KBM-7 (cell line): ENCODE measurements around the gene BSN.

Experiments
- DNase-seq: peaks from one replicate; pipeline ENCODE4 v3.0.0-alpha.2; 2015
- in situ Hi-C: fragments of 300-500 bp; cut with MboI; formaldehyde crosslinking; loops from 2 replicates; pipeline ENCODE4 v1.14.3; 2020; ENCODE audit warnings: low sequenced_read_pairs, low pct_unique_long_range_greater_than_20kb, mixed read lengths

Gene BSN

DNA sequence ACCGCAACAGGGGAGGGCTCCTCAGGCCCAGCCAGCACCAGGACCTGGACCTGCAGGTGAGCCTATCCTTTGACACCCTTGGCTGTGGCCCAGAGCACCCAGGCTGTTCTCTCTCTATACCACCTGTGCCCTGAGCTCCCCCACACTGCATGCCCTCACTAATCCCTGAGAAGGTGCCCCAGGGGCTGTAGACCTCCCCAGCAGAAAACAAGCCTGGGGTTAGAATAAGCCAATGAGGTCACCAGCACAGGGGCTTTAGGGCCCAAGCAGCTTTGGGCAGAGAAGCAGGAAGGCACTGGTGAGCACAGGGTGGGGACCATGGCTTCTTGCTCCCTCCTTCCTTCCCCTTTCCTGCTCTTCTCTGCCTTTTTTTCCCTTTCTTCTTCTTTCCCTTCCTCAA is 109.6 kb downstream of the BSN start:
- DNase-seq, result no peak
- in situ Hi-C loops, result no loop called here

DNA sequence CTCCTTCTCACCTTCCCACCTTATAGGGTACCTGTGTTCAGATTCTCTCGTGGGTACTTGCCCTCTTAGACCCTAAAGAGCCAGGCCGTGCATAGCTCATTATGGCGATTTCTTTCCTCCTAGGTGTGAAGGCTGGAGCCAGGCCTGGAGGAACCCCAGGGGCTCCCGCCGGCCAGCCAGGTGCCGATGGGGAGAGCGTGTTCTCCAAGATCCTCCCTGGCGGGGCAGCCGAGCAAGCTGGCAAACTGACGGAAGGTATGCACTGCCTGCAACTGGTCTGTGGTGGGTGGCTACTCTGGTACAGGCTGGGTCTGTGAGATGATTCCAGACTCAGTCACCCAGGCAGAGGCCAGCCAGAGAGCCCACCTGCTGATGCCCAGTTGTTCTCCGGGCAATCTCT is 110.0 kb downstream of the BSN start:
- in situ Hi-C loops, result no loop called here
- DNase-seq, result no peak

- in situ Hi-C loops, result no loop called here
- no peak for DNase-seq
Observed at GRCh38 chr3:49665822-49666519, 111.7 kb downstream of the BSN start.

GRCh38 chr3:49666592-49666991 is 112.3 kb downstream of the BSN start:
- in situ Hi-C loops, result no loop called here
- DNase-seq, result no peak

DNA sequence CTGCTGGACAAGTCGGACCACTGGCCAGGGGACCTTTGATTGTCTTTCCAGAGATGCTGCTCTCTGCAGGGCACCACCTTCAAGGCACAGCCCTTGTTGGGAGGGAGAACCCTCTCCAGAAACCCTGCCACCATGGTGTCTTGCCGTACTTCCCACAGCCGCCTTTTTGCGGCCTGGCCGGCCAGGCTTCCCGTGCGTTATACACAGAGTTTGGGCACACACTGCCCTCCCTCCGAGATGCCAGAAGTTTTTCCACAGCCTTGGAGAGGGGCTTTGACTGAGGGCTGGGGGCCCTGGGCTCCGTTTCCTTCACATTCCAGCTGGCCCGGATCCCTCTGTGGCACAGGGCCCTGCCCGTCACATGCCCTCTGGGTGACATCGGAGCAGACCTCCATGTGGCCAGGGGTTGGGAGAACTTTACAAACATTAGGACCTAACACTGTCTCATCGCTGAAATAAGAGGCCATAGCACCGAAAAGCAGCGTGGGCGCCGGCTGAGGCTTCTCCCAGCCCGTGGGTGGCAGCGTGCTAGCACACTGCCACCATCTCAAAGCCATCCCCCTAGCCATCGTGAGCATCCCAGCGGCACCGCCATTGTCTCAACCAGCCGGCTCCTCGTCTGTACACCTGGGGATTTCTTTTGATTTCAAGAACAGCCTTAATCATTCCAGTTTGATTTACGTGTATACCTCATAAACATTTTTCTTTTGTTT is 113.6 kb downstream of the BSN start:
- in situ Hi-C loops, result no loop called here
- DNase-seq, result no peak

DNA sequence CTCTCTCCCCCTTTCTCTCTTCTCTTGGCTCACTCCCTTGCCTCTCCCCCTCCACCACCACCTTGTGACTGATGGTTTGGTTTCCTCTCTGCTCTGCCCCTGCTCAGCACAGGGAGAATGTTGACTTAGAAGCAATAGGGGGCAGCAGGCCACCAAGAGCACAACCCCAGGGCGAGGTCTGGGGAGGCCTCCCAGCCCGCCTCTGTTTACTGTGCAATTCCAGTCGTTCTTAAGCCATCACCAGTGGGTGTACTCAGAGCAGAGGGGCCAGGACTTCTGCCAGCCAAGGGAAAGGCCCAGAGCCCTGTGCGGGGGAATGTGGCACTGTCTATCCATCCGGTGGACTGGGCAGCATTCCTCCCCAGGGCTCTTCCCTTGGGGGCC is 114.1 kb downstream of the BSN start:
- DNase-seq, result peak; percentile 10
- in situ Hi-C loops, result no loop called here

DNA sequence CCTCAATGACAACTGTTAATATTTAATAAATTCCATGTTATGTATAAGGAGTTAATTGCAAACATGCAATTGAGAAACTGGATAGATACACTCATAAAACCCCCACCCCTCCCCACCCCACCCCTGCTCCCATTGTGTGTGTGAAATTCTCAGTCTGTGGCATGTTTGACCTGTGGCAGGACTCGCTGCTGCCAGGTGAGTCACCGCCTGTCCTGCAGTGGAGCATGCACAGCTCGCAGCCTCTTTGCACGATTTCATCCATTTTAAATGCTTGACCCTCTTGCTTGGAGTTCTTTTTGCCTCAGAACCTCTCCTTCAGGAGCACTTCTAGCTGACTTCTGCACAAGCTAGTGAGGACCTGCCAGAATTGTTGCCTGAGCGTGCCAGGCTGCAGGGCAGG is 114.6 kb downstream of the BSN start:
- DNase-seq, result no peak
- in situ Hi-C loops, result no loop called here

- no peak for DNase-seq
- in situ Hi-C loops, result no loop called here
Observed at GRCh38 chr3:49669352-49669751, 115.1 kb downstream of the BSN start.

DNA sequence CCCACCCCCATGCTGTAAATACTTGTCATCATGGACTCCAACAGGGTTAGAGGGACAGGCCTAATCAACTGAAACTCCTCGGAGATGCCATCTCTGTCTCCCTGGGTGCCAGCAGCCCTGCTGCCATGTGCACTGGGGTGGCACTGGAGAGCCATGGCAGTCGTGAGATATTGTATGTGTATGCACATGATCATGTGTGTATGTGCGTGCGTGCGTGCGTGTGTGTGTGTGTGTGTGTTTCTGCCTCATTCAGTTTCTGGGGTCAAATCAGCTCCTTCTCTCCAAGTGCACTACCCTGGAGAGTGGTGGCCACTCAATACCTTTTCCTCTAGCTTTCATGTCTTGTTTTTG is 116.6 kb downstream of the BSN start:
- in situ Hi-C loops, result loop anchor here (10.0 kb wide), 1 partner anchor 126 kb away; no protein-coding TSS in a partner anchor
- DNase-seq, result no peak

DNA sequence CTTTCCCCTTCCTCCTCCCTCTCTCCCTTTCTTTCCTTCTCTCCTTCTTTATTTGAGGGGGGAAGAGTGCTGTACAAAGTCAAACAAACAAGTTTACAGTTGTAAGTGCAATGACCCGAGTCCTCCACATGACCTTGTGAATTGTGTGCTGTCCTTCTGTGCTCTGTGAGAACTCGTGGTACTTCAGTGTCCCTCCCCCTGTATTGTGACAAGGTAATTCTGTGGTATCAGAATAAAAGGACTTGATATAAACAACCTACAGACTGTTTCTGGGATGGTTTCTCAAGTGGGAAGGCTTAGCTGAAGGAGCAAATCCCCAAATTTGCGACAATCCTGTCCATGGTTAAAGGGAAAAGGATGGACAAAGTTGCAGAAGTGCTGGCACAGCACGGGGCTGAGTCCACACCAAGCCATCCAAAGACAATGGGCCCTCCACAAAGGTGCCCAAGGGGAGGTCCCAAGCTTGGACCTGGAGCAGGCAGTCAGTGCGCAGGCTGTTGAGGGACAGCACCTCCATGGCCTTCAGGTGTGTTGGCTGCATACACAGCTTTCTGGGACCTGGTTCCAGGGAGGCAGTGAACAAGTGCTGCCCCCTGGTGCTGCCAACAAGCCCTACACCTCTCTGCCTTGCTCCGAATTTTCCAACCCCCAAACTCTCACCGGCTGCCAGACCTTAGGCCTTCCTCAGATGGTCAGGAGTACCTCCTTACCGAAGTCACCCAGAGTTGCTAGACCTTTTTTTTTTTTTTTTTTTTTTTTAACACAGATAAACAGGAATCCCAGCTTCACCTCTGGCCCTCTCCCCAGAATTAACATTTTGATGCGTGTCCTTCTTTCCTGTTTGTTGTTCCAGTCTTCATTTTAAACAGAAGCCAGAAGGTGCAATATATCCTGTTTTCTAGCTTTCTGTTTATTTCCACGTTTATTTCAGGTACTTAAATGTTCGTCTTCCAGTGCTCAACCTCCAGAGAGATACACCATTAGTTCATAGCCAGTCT is 117.3 kb downstream of the BSN start:
- DNase-seq, result peak; percentile 92
- in situ Hi-C loops, result loop anchor here (10.0 kb wide), 1 partner anchor 127 kb away; no protein-coding TSS in a partner anchor

DNA sequence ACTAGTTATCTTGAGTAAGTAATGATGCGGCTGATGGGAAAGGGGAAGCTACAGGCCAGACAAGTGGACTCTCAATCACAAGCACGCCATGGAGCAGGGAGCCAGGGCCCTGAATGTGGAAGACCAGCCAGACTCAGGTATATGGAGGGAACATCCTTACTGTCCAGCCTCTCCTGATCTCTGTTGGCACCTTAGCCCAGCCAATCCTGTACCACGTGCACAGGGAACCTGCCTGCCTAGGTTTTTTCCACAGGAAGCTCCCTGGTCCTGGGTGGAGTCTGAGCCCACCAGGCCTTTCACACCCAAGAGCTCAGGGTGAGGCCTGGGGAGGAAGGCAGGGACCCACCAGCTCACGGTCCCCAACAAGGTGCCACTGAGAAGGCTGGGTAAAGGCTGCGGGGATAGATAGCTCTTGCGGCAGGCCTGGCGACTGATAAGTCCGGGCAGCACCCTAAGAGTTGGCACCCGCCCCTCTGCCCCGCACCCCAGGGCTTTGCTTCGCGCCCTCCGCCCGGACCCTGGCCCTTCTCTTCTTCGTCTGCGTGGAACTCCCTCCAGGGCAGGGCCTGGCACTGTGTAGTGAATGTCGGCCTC is 118.9 kb downstream of the BSN start:
- in situ Hi-C loops, result loop anchor here (10.0 kb wide), 1 partner anchor 128 kb away; no protein-coding TSS in a partner anchor
- peak; percentile 44 for DNase-seq

GRCh38 chr3:49673715-49674496 is 119.6 kb downstream of the BSN start, which contains the start of gene APEH:
Gene APEH (plus strand): TSS chr3:49674351. CDS start chr3:49674402, 51 bp downstream.
- in situ Hi-C loops, result loop anchor here (10.0 kb wide), 1 partner anchor 129 kb away; no protein-coding TSS in a partner anchor
- DNase-seq, result peak; percentile 99

DNA sequence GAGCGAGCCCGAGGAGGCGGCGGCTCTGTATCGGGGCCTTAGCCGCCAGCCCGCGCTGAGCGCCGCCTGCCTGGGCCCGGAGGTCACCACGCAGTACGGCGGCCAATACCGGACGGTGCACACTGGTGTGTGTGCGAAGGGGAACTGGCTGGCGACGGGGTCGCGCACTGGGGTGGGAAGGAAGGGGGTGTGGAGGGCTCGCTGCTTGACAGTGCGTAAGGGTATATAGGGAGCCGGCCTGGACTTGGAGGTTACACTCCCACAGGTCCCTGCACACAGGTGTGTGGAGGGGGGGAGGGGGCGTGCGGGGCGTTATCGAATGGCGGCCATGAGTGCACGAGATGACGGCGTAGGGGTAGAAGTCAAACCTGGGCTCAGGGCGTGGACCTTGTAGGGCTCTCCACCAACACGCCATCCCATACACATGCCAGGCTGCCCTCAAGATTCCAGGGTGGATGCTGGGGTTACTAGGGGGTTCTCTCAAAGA is 120.3 kb downstream of the BSN start:
- in situ Hi-C loops, result loop anchor here (10.0 kb wide), 1 partner anchor 130 kb away; no protein-coding TSS in a partner anchor
- DNase-seq, result no peak

DNA sequence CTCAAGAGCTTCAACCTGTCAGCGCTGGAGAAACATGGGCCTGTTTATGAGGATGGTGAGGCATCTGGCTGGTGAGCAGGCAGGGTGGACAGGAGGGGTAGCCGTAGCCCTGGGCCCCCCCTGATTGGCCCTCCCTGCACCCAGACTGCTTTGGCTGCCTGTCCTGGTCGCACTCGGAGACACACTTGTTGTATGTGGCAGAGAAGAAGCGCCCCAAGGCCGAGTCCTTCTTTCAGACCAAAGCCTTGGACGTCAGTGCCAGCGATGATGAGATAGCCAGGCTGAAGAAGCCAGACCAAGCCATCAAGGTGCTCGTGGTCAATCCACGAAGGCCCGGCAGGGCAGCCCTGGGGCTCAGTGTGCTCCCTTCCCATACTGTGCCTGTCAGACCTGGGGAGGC is 121.6 kb downstream of the BSN start:
- in situ Hi-C loops, result loop anchor here (10.0 kb wide), 1 partner anchor 131 kb away; no protein-coding TSS in a partner anchor
- DNase-seq, result no peak

DNA sequence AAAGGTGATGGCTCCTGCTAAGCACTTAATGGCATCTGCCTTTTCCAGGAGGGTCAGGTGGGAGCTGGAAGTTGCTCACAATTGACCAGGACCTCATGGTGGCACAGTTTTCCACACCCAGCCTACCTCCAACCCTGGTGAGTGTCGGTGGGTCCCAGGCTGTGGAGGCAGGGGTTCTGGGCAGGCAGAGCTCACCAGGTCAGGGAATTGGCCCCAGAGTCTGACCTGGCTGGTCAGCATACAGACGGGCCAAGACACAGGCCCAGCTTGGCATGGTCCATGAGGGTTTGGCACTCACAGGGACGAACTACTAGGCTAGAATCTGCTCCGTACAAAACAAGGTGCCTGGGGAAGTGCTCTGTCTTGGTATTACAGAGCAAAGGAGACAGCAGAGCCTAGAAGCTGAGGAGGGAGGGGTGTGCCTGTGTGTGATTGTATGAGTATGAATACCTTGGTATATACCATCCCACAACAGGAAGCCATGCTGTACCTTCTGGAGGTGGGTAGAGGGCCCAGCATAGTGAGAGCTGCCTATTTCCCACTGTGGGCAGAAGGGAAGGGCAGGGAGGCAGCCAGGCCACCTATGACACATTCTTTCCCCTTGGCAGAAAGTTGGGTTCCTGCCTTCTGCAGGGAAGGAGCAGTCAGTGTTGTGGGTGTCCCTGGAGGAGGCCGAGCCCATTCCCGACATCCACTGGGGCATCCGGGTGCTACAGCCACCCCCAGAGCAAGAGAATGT is 126.4 kb downstream of the BSN start:
- no peak for DNase-seq
- in situ Hi-C loops, result no loop called here

GRCh38 chr3:49681232-49681522 is 126.9 kb downstream of the BSN start:
- in situ Hi-C loops, result no loop called here
- DNase-seq, result no peak

- DNase-seq, result no peak
- in situ Hi-C loops, result no loop called here
Observed at GRCh38 chr3:49681543-49681942, 127.3 kb downstream of the BSN start.

DNA sequence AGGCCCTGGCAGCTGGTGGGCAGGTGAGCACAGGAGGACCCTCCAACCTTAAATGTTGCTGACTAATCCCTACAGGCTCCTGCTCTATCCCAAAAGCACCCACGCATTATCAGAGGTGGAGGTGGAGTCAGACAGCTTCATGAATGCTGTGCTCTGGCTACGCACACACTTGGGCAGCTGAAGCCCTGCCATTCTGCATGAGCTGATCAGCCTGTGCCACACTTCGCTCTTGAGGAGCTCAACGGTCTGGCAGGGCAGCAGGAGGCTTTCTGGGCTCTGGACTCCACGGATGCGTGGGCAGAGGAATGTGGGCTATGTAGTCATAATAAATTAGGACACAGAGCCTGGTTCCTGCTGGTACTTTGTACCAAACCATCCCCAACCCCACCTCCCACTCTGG is 128.9 kb downstream of the BSN start:
- DNase-seq, result no peak
- in situ Hi-C loops, result no loop called here
